OCI-LY7 (cell line): ENCODE measurements around the gene PTCH1.

Experiments used
- EZH2phosphoT487 ChIP-seq: fragments of 200-600 bp; sonication (generic); IDR thresholded peaks from 2 replicates; pipeline ENCODE4 v1.6.1; 2018; ENCODE audit warnings: low read depth, borderline replicate concordance, mild to moderate bottlenecking, mixed run types, antibody characterized with exemption, low read length, moderate library complexity, mixed read lengths
- TF ChIP-seq, protein P1 (sequence below): fragments of 200-600 bp; sonication (generic); conservative IDR thresholded peaks from 2 replicates; pipeline ENCODE4 v1.5.1; 2014; ENCODE audit warnings: mild to moderate bottlenecking, antibody characterized with exemption, low read length, moderate library complexity, mixed read lengths

GRCh38 chr9:95446984-95447383, 69.8 kb downstream of the PTCH1 start:
- TF ChIP-seq, protein P1, sequence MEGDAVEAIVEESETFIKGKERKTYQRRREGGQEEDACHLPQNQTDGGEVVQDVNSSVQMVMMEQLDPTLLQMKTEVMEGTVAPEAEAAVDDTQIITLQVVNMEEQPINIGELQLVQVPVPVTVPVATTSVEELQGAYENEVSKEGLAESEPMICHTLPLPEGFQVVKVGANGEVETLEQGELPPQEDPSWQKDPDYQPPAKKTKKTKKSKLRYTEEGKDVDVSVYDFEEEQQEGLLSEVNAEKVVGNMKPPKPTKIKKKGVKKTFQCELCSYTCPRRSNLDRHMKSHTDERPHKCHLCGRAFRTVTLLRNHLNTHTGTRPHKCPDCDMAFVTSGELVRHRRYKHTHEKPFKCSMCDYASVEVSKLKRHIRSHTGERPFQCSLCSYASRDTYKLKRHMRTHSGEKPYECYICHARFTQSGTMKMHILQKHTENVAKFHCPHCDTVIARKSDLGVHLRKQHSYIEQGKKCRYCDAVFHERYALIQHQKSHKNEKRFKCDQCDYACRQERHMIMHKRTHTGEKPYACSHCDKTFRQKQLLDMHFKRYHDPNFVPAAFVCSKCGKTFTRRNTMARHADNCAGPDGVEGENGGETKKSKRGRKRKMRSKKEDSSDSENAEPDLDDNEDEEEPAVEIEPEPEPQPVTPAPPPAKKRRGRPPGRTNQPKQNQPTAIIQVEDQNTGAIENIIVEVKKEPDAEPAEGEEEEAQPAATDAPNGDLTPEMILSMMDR: no peak
- TF ChIP-seq EZH2phosphoT487: no peak
